ENCODE data around the gene POC5. TPM values are rescaled to one million over a fixed set of nuclear protein-coding genes. Genes with fewer than 3 reads are reported as not detected.

The POC5 gene
- total and polyA plus RNA-seq, 2 of the 13 experiments (the other 11 are each of a cell fraction or from before 2014, with no cell fraction given) = 6.9 to 9.3 TPM

DNA sequence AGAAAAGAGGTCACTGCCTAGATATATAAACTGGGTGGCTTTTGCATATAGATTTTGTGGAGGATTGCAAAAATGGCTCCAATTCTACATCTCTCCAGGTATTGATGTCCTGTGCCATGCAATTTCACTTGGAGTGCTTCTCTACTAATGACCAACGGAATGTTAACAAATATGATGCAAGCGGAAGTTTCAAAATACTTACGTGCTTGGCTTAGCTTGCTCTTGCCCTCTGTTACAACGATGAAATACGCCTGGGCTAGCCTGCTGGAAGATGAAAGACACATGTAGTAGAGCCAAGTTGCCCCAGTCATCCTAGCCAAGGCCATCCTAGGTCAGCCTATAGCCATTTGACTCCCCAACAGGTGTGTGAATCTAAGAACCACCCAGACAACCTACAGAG, 3.6 kb upstream of the POC5 start (continued):
- TF ChIP-seq THYN1 (CRISPR knock-in tag; IDR thresholded peaks at IDR 0.05; ENCODE audit: borderline replicate concordance, low read depth) = no peak
- 0 out of 2 replicates have a peak, but pooled peaks have one; percentile 35 for TF ChIP-seq ZFP1 (CRISPR knock-in tag; IDR thresholded peaks at IDR 0.05)
- TF ChIP-seq, protein P1, sequence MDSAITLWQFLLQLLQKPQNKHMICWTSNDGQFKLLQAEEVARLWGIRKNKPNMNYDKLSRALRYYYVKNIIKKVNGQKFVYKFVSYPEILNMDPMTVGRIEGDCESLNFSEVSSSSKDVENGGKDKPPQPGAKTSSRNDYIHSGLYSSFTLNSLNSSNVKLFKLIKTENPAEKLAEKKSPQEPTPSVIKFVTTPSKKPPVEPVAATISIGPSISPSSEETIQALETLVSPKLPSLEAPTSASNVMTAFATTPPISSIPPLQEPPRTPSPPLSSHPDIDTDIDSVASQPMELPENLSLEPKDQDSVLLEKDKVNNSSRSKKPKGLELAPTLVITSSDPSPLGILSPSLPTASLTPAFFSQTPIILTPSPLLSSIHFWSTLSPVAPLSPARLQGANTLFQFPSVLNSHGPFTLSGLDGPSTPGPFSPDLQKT (CRISPR knock-in tag; IDR thresholded peaks at IDR 0.05; ENCODE audit: borderline replicate concordance) = no peak
- TF ChIP-seq ZNF709 (CRISPR knock-in tag; IDR thresholded peaks at IDR 0.05) = no peak
- TF ChIP-seq, protein P2, sequence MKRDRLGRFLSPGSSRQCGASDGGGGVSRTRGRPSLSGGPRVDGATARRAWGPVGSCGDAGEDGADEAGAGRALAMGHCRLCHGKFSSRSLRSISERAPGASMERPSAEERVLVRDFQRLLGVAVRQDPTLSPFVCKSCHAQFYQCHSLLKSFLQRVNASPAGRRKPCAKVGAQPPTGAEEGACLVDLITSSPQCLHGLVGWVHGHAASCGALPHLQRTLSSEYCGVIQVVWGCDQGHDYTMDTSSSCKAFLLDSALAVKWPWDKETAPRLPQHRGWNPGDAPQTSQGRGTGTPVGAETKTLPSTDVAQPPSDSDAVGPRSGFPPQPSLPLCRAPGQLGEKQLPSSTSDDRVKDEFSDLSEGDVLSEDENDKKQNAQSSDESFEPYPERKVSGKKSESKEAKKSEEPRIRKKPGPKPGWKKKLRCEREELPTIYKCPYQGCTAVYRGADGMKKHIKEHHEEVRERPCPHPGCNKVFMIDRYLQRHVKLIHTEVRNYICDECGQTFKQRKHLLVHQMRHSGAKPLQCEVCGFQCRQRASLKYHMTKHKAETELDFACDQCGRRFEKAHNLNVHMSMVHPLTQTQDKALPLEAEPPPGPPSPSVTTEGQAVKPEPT (CRISPR knock-in tag; IDR thresholded peaks at IDR 0.05; ENCODE audit: low read depth) = no peak
- TF ChIP-seq ARNT2 (CRISPR knock-in tag; IDR thresholded peaks at IDR 0.05; ENCODE audit: low read depth) = no peak
- TF ChIP-seq ZNF557 (CRISPR knock-in tag; IDR thresholded peaks at IDR 0.05) = no peak
- peak; percentile 47; the same call in 1 of the 2 replicates for TF ChIP-seq SOX5 (CRISPR knock-in tag; IDR thresholded peaks at IDR 0.05; ENCODE audit: borderline replicate concordance)
- TF ChIP-seq FOXA1 (IDR thresholded peaks at IDR 0.05) = no peak
- peak; percentile 61; the same call in 1 of the 2 replicates for TF ChIP-seq FOXA1 (CRISPR knock-in tag; IDR thresholded peaks at IDR 0.05)
- peak; percentile 58; the same call in 1 of the 2 replicates for TF ChIP-seq HOXA3 (CRISPR knock-in tag; IDR thresholded peaks at IDR 0.05)
- peak; percentile 47; the same call in 1 of the 2 replicates for TF ChIP-seq ERF (CRISPR knock-in tag; IDR thresholded peaks at IDR 0.05)
- no peak for TF ChIP-seq KDM4B (CRISPR knock-in tag; IDR thresholded peaks at IDR 0.05)
- TF ChIP-seq NFKBIZ (CRISPR knock-in tag; IDR thresholded peaks at IDR 0.05) = no peak
- TF ChIP-seq, protein P3, sequence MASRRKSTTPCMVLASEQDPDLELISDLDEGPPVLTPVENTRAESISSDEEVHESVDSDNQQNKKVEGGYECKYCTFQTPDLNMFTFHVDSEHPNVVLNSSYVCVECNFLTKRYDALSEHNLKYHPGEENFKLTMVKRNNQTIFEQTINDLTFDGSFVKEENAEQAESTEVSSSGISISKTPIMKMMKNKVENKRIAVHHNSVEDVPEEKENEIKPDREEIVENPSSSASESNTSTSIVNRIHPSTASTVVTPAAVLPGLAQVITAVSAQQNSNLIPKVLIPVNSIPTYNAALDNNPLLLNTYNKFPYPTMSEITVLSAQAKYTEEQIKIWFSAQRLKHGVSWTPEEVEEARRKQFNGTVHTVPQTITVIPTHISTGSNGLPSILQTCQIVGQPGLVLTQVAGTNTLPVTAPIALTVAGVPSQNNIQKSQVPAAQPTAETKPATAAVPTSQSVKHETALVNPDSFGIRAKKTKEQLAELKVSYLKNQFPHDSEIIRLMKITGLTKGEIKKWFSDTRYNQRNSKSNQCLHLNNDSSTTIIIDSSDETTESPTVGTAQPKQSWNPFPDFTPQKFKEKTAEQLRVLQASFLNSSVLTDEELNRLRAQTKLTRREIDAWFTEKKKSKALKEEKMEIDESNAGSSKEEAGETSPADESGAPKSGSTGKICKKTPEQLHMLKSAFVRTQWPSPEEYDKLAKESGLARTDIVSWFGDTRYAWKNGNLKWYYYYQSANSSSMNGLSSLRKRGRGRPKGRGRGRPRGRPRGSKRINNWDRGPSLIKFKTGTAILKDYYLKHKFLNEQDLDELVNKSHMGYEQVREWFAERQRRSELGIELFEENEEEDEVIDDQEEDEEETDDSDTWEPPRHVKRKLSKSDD (CRISPR knock-in tag; IDR thresholded peaks at IDR 0.05; ENCODE audit: low read depth) = no peak
- no peak for TF ChIP-seq MEIS1 (CRISPR knock-in tag; IDR thresholded peaks at IDR 0.05; ENCODE audit: borderline replicate concordance)
- TF ChIP-seq MBD4 (IDR thresholded peaks at IDR 0.05; ENCODE audit: borderline replicate concordance, low read length) = no peak
- no peak for TF ChIP-seq RFX3 (CRISPR knock-in tag; IDR thresholded peaks at IDR 0.05)
- TF ChIP-seq, protein P4, sequence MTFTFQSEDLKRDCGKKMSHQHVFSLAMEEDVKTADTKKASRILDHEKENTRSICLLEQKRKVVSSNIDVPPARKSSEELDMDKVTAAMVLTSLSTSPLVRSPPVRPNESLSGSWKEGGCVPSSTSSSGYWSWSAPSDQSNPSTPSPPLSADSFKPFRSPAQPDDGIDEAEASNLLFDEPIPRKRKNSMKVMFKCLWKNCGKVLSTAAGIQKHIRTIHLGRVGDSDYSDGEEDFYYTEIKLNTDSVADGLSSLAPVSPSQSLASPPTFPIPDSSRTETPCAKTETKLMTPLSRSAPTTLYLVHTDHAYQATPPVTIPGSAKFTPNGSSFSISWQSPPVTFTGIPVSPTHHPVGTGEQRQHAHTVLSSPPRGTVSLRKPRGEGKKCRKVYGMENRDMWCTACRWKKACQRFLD (CRISPR knock-in tag; IDR thresholded peaks at IDR 0.05; ENCODE audit: borderline replicate concordance) = no peak
- peak; percentile 41; the same call in 1 of the 2 replicates for TF ChIP-seq ZNF605 (CRISPR knock-in tag; IDR thresholded peaks at IDR 0.05)
- no peak for TF ChIP-seq SOX13 (IDR thresholded peaks at IDR 0.05)
- TF ChIP-seq SOX13 (CRISPR knock-in tag; conservative IDR thresholded peaks at IDR 0.05 in 1 of 2, IDR thresholded peaks at IDR 0.05 in 1 of 2) = peak in 1 of 2 experiments; percentile 55; a peak in 1 of 4 replicates
- no peak for TF ChIP-seq ZNF225 (CRISPR knock-in tag; IDR thresholded peaks at IDR 0.05)
